Immature natural killer cell (primary cell): Measurements from ENCODE around the gene PIP4K2B. TPM values are rescaled to one million over a fixed set of nuclear protein-coding genes. Genes with fewer than 3 reads are reported as not detected.
A peak's percentile ranks its signal among the peaks of the same experiment; 100 is the strongest.

Source experiments
- DNase-seq, 3 donors: peaks; one replicate each; pipeline ENCODE4 v3.0.0; 2022; ENCODE audit warnings: mixed read lengths in 1 of 3
- H3K27ac Mint-ChIP-seq, 6 donors: one replicate each; pipeline ENCODE4 v1.8.0; 2020; ENCODE audit warnings: mixed read lengths in 6 of 6, mild to moderate bottlenecking in 5 of 6, inconsistent platforms in 4 of 6, moderate library complexity in 3 of 6
- H3K27me3 Mint-ChIP-seq, 3 donors: one replicate each; pipeline ENCODE4 v1.8.0; 2020 to 2021; ENCODE audit warnings: low read depth in 3 of 3, mild to moderate bottlenecking in 3 of 3, mixed read lengths in 3 of 3, moderate library complexity in 3 of 3, inconsistent platforms in 1 of 3
- H3K36me3 Mint-ChIP-seq, 3 donors: one replicate each; pipeline ENCODE4 v1.8.0; 2020; ENCODE audit warnings: mixed read lengths in 3 of 3, inconsistent platforms in 2 of 3, mild to moderate bottlenecking in 2 of 3
- H3K4me1 Mint-ChIP-seq, 2 donors: one replicate each; pipeline ENCODE4 v1.8.0; 2020; ENCODE audit warnings: inconsistent platforms in 2 of 2, mild to moderate bottlenecking in 2 of 2, mixed read lengths in 2 of 2, moderate library complexity in 1 of 2
- H3K4me3 Mint-ChIP-seq, 5 donors: one replicate each; pipeline ENCODE4 v1.8.0; 2020; ENCODE audit warnings: mild to moderate bottlenecking in 5 of 5, mixed read lengths in 5 of 5, inconsistent platforms in 3 of 5, moderate library complexity in 3 of 5
- H3K9me3 Mint-ChIP-seq, 6 donors: one replicate each; pipeline ENCODE4 v1.8.0; 2020; ENCODE audit warnings: mild to moderate bottlenecking in 6 of 6, mixed read lengths in 6 of 6, inconsistent platforms in 4 of 6, moderate library complexity in 3 of 6
- polyA plus RNA-seq, 3 donors: library from polyadenylated mRNA; unstranded; fragments of 300-500 nt; fragmentation: Illumina TruSeq; gene quantifications; one replicate each; pipeline ENCODE4 v1.2.3, GENCODE V29; 2021

PIP4K2B gene
- polyA plus RNA-seq, 3 donors from 2014 or later: 6.2 to 15.4 (median 12.5) TPM

DNA sequence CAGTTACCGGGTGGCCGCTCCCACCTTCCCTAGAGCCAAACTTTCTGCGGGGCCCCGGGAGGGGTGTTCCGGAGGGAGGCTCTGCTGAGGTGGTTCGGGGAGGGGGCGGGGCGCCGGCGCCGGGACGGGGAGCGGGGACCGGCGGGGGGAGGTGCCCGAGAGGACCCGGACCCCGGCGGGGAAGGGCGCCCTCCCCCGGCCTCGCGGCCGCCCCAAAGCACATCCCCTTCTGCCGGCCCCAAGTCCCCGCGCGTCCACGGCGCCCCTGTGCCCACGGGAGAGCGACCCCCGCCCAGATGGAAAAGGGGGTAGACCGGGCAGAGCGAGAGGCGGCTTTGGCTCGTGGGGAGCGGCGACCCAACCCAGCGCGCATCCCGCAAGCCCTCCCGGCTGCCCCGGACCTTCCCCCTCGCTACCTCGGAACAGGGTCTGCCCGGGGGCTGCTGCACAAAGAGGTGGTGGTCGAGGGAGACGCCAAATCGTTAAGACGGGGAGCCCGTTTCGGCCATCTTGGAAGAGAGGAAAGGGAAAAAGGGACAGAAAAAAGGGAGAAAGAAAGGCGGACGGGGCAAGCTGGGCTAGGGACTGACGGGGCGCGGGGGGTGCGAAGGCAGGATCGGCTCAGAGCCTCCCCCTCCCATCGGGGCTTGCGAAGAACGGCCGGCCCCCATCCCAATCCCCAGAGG is 51.8 kb downstream of the PIP4K2B start:
- H3K36me3 Mint-ChIP-seq: peaks cover 0 to 2% (median 0%) of the 10 kb centered on the region in 3 donors
- peak overlapping the region; percentile 19 to 68 (median 29) for H3K4me3 Mint-ChIP-seq
- no peak for DNase-seq
- H3K9me3 Mint-ChIP-seq: peaks cover 0 to 3% (median 0%) of the 10 kb centered on the region in 6 donors
- peaks cover 40 to 45% of the 10 kb centered on the region in 2 donors for H3K4me1 Mint-ChIP-seq
- H3K27me3 Mint-ChIP-seq: peaks cover 40 to 63% (median 48%) of the 10 kb centered on the region in 3 donors
- no peak overlapping the region for H3K27ac Mint-ChIP-seq

DNA sequence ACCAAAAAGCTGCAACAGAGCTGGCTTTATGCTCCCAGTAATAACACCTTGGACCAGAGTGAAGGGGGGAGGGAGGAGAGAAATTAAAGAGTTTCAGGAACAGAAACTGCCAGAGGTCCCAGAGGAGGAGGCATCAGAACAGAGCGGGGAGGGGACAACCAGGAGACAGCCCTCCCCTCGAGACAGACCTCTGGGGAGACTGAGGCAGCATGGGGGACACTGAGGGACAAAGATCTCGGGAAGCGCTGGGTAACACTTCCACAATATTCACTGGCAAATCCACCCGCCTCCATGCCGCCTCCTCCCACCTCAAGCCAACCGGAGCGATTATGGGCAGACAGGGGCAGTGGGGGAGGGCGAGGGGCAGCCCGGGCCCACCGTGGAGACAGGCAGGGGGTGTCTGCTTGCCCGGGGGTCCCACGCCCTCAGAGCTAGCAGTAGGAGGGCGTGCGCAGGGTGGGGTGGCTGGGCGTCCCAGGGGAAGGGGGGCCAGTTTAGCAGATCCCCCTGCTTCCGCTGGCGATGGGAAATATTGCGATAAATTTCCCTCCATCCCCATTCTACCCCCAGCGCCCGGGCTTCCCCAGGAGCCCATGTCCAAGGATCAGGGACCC is 52.4 kb downstream of the PIP4K2B start:
- H3K4me1 Mint-ChIP-seq: peaks cover 34 to 39% of the 10 kb centered on the region in 2 donors
- no peak for DNase-seq
- H3K27ac Mint-ChIP-seq: no peak overlapping the region
- H3K4me3 Mint-ChIP-seq: peak overlapping the region in 4 of 5 donors; percentile 42 to 63 (median 54)
- peaks cover 34 to 58% (median 41%) of the 10 kb centered on the region in 3 donors for H3K27me3 Mint-ChIP-seq
- peaks cover 0 to 3% (median 0%) of the 10 kb centered on the region in 6 donors for H3K9me3 Mint-ChIP-seq
- H3K36me3 Mint-ChIP-seq: no peaks in the 10 kb centered on the region

DNA sequence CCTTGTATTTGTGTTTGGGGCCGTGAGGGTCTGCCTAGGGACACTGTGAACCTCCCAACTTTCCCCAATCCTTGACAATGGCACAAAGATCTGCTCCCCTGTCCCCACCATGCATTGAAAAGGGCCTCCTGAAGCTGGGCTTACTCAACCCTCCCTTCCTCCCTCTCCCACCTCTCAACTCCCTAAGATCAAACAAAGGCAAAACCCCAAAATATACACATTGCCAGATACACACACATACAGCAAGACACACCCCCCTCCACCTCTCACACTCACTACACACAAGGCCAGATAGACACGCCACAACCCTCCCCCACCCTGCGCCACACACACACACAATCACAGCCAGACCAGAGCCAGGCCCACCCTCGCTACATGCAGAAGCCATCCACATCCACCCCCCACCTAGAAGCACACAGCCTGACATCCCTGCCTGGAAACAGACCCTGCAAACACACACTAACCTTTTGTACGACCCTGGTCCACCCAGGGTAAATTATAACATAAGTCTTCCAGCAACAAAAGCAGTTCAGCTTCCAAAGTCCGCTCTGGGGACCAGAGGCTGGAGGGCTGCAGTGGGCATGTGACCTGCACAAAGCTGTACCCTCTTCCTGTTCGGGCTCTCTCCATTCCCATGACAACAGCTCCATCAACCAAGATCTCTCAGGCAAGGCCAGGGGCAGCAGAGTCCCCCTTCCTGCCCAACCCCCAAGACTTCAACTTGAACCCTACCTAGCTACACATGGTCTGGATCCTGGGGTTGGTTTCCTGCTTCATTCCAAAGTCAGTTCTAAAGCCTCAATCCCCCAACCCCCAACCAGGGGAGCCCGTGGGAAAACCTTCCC is 53.1 kb downstream of the PIP4K2B start:
- H3K9me3 Mint-ChIP-seq: no peaks in the 10 kb centered on the region
- DNase-seq: no peak
- H3K27me3 Mint-ChIP-seq: peaks cover 27 to 50% (median 34%) of the 10 kb centered on the region in 3 donors
- no peaks in the 10 kb centered on the region for H3K36me3 Mint-ChIP-seq
- H3K4me1 Mint-ChIP-seq: peaks cover 27 to 33% of the 10 kb centered on the region in 2 donors
- peak overlapping the region in 3 of 5 donors; percentile 49 to 63 (median 60) for H3K4me3 Mint-ChIP-seq
- H3K27ac Mint-ChIP-seq: peak overlapping the region in 2 of 6 donors; percentile 5 to 13

DNA sequence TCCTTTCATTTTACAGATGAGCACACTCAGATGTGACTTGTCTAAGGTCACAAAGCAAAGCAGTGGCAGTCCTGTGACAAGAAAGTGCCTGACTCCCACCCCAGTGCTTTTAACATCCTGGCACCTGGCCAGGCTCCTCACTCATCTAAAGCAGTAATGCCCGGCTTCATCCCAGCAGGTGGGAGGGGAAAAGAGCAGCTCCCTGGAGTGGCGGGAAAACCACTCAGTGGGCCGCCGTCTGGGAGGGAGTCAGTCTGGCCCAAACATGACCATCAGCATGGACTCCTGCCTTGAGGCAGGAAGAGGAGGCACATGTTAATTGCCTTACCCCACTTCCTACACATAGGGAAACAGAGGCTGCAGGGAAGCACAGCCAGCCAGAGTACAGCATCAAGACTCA is 53.8 kb downstream of the PIP4K2B start:
- Mint-ChIP-seq H3K4me1 (peaks cover 20 to 26% of the 10 kb centered on the region in 2 donors), H3K9me3 (no peaks in the 10 kb centered on the region), H3K4me3 (no peak overlapping the region), H3K36me3 (no peaks in the 10 kb centered on the region), H3K27me3 (peaks cover 21 to 44% (median 27%) of the 10 kb centered on the region in 3 donors), H3K27ac (peak overlapping the region in 1 of 6 donors; percentile 13)
- no peak for DNase-seq

DNA sequence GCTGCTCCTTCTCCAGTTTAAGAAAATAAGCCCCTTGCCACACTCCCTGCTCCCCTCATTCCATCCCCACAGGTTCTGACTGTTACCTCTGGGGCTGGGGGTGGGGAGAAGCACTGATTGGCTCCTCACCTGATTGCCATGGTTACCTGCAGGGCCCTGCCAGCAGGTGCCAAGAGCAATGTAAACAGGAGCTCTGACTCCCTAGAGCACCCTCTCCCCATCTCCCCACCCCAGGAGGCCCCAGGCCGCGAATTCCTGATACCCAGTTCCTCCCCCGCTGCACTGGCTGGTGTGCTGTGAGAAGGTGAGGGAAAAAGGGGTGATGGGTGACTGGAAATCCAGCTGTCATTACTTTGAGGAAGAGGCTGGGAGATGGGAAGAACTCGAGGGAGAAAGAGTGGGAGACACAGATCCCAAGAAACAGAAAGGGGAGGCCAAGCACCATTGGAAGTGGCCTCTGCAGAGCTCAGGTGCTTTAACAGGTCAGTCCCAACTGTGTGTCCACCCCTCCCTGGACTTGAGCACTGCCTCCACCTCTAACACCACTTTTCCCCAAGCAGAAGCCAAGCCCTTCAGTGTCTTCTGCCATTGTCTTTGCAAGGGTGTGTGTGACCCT is 55.7 kb downstream of the PIP4K2B start:
- Mint-ChIP-seq H3K4me3 (no peak overlapping the region), H3K27me3 (peaks cover 14 to 33% (median 14%) of the 10 kb centered on the region in 3 donors), H3K9me3 (no peaks in the 10 kb centered on the region), H3K4me1 (peaks cover 7 to 12% of the 10 kb centered on the region in 2 donors), H3K36me3 (no peaks in the 10 kb centered on the region), H3K27ac (no peak overlapping the region)
- no peak for DNase-seq

DNA sequence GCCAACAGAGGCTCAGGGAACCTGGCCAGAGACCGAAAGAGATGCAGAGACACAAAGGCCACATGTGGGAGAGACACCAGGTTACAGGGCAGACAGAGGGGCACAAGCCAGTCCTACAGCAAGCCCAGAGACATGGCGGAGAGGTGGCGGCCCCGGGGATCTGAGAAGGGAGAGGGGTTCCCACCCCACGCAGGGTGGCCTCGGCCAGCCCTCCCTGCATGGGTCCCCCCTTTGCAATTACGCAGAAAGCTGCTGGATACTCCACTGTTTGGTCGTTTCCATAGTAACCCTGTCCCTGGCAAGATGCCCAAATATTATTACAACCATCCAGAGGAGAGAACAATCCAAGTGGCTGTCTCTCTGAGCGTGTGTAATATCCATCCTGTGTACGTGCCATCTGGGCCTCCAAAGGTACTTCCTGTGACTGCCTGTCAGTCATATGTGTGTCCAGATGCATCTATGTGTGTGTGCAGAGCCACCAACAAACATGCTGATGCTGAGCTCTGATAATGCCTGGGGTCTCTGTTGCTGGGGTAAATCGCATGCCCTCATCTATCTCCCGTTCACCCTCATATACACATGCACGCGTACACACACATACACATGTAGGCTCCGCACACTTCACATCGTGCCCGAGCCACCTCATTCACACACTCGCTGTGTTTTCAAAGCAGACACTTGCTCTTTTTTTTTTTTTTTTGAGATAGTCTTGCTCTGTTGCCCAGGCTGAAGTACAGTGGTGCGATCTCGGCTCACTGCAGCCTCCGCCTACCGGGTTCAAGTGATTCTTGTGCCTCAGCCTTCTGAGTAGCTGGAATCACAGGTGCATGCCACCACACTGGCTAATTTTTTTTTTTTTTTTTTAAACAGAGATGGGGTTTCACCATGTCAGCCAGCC is 56.7 kb downstream of the PIP4K2B start:
- DNase-seq: no peak
- Mint-ChIP-seq H3K9me3 (no peaks in the 10 kb centered on the region), H3K36me3 (no peaks in the 10 kb centered on the region), H3K27me3 (peaks cover 13 to 28% (median 14%) of the 10 kb centered on the region in 3 donors), H3K4me1 (peaks cover 7 to 9% of the 10 kb centered on the region in 2 donors), H3K27ac (no peak overlapping the region), H3K4me3 (no peak overlapping the region)

DNA sequence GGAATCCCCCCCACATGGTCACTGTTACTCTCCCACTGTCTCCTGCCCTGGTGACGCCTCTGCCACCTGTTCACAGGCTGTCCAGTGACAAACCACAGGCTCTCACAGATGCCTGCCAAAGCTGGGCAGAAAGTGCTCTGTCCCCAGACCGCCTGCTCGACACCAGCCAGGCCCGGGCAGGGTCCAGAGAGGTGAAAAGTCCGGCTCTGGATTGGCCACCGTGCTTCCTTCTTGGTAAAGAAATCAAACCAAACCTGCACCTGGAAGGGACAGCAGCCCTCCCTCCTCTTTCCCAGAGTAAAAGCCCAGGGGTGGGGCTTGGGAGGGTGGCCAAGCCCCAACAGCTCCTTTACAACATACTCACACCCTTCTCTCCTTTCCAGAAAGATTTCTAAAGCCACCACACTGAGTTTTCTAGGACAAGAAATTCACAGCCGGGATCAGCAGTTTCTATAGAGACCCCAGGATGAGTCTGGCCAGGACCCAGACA is 57.4 kb downstream of the PIP4K2B start:
- no peak overlapping the region for H3K4me3 Mint-ChIP-seq
- H3K4me1 Mint-ChIP-seq: peaks cover 7 to 9% of the 10 kb centered on the region in 2 donors
- H3K9me3 Mint-ChIP-seq: no peaks in the 10 kb centered on the region
- DNase-seq: no peak
- H3K36me3 Mint-ChIP-seq: no peaks in the 10 kb centered on the region
- peaks cover 13 to 28% (median 14%) of the 10 kb centered on the region in 3 donors for H3K27me3 Mint-ChIP-seq
- no peak overlapping the region for H3K27ac Mint-ChIP-seq

DNA sequence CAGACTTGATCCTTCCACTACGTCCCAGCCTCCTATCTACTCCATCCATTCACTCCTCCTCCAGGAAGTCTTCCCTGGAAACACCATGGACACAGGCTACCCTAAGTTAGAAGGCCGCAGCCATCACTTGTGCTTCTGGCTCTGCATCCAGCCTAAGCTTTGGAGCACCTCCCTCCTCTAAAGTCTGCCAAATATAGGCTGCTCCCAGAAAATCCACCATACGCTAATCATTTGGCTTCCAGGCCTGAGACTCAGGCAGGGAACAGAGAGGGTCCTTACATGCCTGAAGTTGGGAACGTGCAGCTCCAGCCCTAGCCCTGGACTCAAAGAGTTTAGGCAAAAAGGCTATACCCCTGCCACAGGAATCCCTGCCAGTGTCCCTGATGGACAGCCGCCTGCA is 57.9 kb downstream of the PIP4K2B start:
- Mint-ChIP-seq H3K4me3 (no peak overlapping the region), H3K27ac (no peak overlapping the region), H3K9me3 (no peaks in the 10 kb centered on the region), H3K36me3 (no peaks in the 10 kb centered on the region), H3K27me3 (peaks cover 10 to 24% (median 10%) of the 10 kb centered on the region in 3 donors), H3K4me1 (peaks cover 2 to 4% of the 10 kb centered on the region in 2 donors)
- DNase-seq: no peak

DNA sequence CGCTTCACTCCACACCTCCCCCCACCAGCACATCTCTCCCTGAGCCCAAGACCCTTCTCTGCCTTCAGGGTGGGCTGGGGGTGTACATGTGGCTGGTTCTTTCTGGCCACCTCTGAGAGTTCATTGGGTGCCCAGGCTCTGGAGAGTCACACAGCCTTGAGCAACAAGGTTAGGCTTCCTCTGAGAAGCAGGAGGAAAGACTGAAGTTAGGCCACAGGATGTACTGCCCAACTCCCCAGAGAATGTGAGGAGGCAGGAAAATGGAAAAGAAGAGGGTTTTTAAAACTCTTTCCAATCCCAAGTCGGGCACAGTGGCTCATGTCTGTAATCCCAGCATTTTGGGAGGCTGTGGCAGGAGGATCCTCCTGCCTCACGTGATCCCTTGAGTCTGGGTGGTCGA is 58.5 kb downstream of the PIP4K2B start:
- Mint-ChIP-seq H3K4me3 (no peak overlapping the region), H3K36me3 (no peaks in the 10 kb centered on the region), H3K4me1 (peaks cover 0 to 1% of the 10 kb centered on the region in 2 donors), H3K27ac (no peak overlapping the region), H3K9me3 (no peaks in the 10 kb centered on the region), H3K27me3 (peaks cover 3 to 17% (median 6%) of the 10 kb centered on the region in 3 donors)
- no peak for DNase-seq

DNA sequence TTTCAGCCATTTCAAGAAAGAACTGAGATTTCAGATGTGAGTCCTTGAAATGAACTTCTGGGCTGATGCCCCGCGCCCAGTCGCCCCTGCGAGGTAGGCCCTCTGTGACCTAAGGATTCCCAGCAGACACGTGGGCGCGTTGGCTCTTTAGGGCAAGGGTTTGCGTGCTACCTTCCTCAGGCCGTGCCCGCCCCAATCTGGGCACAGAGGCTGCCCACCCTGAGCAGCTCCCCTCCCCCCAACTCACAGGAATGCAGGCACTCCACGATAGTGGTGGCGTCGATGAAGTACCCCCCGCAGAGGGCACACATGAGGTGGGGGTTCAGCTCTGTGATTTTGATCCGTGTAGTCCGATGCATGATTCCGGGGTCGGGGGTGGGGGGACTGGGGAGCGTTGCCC is 59.3 kb downstream of the PIP4K2B start:
- Mint-ChIP-seq H3K4me3 (no peak overlapping the region), H3K9me3 (no peaks in the 10 kb centered on the region), H3K36me3 (no peaks in the 10 kb centered on the region), H3K4me1 (peaks cover 3 to 6% of the 10 kb centered on the region in 2 donors), H3K27me3 (peaks cover 2 to 15% (median 8%) of the 10 kb centered on the region in 3 donors), H3K27ac (no peak overlapping the region)
- DNase-seq: no peak

DNA sequence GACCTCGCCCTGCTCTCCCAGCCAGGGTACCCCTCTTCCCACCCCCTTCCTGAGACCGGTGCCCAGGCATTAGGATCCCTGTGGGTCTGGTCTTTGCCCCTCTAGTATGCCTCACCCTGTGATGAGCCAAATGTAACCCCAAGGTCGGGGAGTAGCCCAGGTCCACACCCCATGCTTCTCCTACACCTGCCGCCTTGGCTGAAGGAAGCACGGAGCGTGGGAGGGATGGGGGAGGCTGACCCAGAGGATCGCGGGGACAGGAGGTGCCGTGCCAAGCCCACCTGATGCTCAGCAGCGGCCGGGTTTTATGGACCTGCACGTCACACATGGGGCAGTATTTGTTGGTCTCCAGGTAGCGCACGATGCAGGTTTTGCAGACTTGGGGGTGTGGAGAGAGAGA is 60.1 kb downstream of the PIP4K2B start:
- Mint-ChIP-seq H3K4me1 (peaks cover 10 to 12% of the 10 kb centered on the region in 2 donors), H3K27me3 (peaks cover 0 to 11% (median 6%) of the 10 kb centered on the region in 3 donors), H3K27ac (no peak overlapping the region), H3K9me3 (no peaks in the 10 kb centered on the region), H3K4me3 (no peak overlapping the region), H3K36me3 (no peaks in the 10 kb centered on the region)
- no peak for DNase-seq

DNA sequence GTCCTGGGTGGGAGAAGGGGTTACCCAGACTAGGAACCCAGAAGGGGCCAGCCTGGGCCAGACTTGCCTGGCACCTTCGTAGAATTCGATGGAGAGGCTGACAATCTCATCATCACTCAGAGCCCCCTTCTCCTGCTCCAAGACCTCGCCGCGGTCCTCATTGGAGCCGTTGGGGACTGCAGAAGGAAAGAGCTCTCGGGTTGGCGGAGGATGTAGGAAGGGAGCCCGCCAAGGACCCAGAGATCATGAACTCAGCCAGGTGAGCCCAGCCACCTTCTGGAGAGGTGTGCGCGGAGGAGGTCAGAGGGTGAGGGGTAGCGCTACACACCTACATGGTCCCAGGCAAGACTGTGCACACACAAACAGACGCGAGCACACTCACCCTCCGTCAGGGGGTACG is 60.7 kb downstream of the PIP4K2B start:
- Mint-ChIP-seq H3K27ac (no peak overlapping the region), H3K36me3 (no peaks in the 10 kb centered on the region), H3K4me3 (no peak overlapping the region), H3K27me3 (peaks cover 0 to 11% (median 4%) of the 10 kb centered on the region in 3 donors), H3K9me3 (no peaks in the 10 kb centered on the region), H3K4me1 (peaks cover 16 to 19% of the 10 kb centered on the region in 2 donors)
- DNase-seq: no peak
